ENCODE results near the gene RTCB. TPM values are rescaled to one million over a fixed set of nuclear protein-coding genes. Genes with fewer than 3 reads are reported as not detected.

RTCB gene
- total RNA-seq, 1 experiment from 2014 or later: 101 TPM

GRCh38 chr22:32348031-32348611, 63.9 kb downstream of the RTCB start:
- Histone ChIP-seq H3K79me2 (ENCODE audit: insufficient read depth, low read length) (no peaks in the 10 kb centered on the region), H4K20me1 (ENCODE audit: control insufficient read depth, insufficient read depth, insufficient read length) (no peaks in the 10 kb centered on the region), H3K4ac (ENCODE audit: low read depth, low read length) (no peak overlapping the region), H2BK120ac (ENCODE audit: low read depth, low read length, poor library complexity, severe bottlenecking) (no peak overlapping the region), H3K56ac (ENCODE audit: insufficient read length, low read depth, low read length) (no peak overlapping the region), H3T11ph (ENCODE audit: low read length) (no peak overlapping the region), H2BK20ac (ENCODE audit: low read depth, low read length, poor library complexity, severe bottlenecking) (no peak overlapping the region), H3K23ac (ENCODE audit: insufficient read length, low read depth, low read length) (no peak overlapping the region), H2AFZ (ENCODE audit: low read length) (no peak overlapping the region), H4K5ac (ENCODE audit: insufficient read length, low read depth, low read length) (no peak overlapping the region), H4K8ac (replicated peaks; ENCODE audit: insufficient read length, low read depth, low read length) (no peak overlapping the region), H3K4me2 (ENCODE audit: insufficient read depth, insufficient read length, low read length) (no peak overlapping the region), H3K27me3 (ENCODE audit: insufficient read depth, low read length) (no peaks in the 10 kb centered on the region), H3K9me3 (ENCODE audit: control insufficient read depth, low read depth, low read length) (no peaks in the 10 kb centered on the region), H2BK5ac (ENCODE audit: insufficient read length, low read length) (no peak overlapping the region), H2AK5ac (ENCODE audit: insufficient read length, low read length) (no peak overlapping the region), H3K14ac (ENCODE audit: insufficient read depth, low read length) (no peak overlapping the region; the same call in 1 of the 2 replicates), H3K4me1 (ENCODE audit: insufficient read depth, low read length) (no peaks in the 10 kb centered on the region), H4K91ac (ENCODE audit: insufficient read length, low read depth, low read length) (no peak overlapping the region), H3K18ac (ENCODE audit: insufficient read length, low read depth, low read length) (no peak overlapping the region), H2BK12ac (ENCODE audit: insufficient read length, low read depth, low read length) (no peak overlapping the region), H3K79me1 (ENCODE audit: insufficient read depth, low read depth, low read length, poor library complexity, severe bottlenecking) (no peaks in the 10 kb centered on the region), H3K27ac (ENCODE audit: insufficient read length, low read depth, low read length) (no peak overlapping the region), H3K23me2 (ENCODE audit: insufficient read length, low read depth, low read length, poor library complexity, severe bottlenecking) (no peaks in the 10 kb centered on the region), H2BK15ac (ENCODE audit: low read depth, low read length) (no peak overlapping the region), H3K9ac (ENCODE audit: extremely low read depth, insufficient read length, low read length) (no peak overlapping the region)
- H3K4me1 Mint-ChIP-seq: no peaks in the 10 kb centered on the region
- H3K4me3 Mint-ChIP-seq: no peak overlapping the region
- peaks cover 0 to 2% (median 0%) of the 10 kb centered on the region in 3 experiments; a peak in 1 of 7 replicates for H3K36me3 Mint-ChIP-seq (ENCODE audit: insufficient read depth in 1 of 3, low read depth in 3 of 3)
- no CpG with 5 or more reads among the region's 6 CpGs for WGBS (ENCODE audit: extremely low coverage, insufficient read length, low lambda C conversion rate)
- H3K27ac Mint-ChIP-seq: no peak overlapping the region
- peaks cover 2 to 3% of the 10 kb centered on the region in 2 experiments; a peak in 4 of 5 replicates for H3K9me3 Mint-ChIP-seq
- H3K27me3 Mint-ChIP-seq (ENCODE audit: low read depth): peaks cover 18% of the 10 kb centered on the region
- no peak for TF ChIP-seq CTCF (conservative IDR thresholded peaks at IDR 0.05)
- no peak for DNase-seq

Measured in H9 (cell line).